ENCODE results near the gene NAE1.
"Not testable (repeated sequence)": the region's sequence is repeated elsewhere in the genome, so short reads cannot be mapped to it uniquely, and the experiment has no call there.

The NAE1 gene

DNA sequence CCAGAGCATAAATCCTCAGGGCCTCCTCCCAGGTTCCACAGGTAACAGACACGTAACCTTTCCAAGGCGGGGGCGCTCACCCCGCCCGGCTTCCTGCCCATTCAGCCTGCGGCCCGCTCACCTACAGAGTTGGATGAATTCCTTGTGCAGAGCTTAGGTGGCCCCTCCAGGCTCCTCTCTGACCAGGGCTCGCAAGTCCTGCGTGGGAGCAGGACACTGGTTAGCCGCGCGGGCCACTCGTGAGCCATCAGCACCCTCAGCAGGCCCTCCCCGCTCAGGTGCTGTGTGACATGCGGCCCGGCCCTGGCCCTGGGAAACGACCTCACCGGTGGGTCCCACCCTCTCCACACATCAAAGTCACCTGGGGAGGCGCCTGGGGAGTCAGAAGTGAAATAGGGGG, 29.9 kb downstream of the NAE1 start:
- no peak for DNase-seq

DNA sequence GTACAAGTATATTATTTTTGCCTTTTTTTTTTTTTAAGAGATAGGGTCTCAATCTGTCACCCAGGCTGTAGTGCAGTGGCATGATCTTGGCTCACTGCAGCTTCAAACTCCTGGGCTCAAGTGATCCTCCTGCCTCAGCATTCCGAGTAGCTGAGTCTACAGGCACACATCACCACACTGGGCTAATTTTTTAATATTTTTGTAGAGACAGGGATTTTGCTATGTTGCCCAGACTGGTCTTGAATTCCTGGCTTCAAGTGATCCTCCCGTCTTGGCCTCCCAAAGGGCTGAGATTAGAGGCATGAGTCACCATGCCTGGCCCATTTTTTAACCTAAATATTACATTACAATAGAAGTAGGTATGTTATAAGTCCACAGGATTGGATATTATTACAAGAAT, 32.6 kb downstream of the NAE1 start:
- no peak for DNase-seq

DNA sequence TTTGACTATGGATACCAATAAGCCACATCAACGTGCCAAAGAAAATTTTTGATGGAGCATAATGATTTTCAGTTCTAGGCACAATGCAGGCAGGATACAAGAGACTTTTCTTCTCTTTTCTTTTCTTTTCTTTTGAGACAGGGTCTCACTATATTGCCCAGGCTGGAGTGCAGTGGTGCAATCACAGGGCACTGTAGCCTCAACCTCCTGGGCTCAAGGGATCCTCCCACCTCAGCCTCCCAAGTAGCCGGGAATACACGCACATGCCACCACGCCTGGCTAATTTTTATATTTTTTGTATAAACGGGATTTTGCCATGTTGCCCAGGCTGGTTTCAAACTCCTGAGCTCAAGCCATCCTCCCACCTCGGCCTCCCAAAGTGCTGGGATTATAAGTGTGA, 36.8 kb downstream of the NAE1 start:
- DNase-seq: not testable (repeated sequence)

DNA sequence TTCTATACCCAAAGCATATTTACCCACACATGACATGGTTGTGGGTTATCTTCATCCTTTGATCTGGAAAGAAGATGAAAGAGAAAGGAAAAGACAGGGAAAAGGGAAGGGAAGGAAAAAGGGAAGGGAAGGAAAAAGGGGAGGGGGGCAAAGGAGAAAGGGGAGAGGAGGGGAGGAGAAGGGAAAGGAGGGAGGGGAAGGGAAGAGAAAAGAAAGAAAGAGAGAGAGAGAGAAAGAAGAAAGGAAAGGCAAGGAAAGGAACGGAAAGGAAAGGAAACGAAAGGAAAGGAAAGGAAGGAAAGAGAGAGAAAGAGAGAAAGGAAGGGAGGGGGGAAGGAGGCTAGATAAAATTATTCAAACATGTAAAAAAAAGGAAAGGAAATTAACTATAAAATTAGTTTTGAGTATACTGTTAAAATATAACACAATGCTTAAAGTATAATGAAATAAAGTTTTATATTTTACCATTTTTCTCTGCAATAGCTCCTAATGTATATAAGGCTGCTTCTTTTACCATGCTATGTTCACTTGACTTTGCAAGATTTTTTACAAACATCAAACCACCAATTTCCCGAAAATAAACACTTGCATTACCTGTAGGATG, 40.5 kb downstream of the NAE1 start:
- no peak for DNase-seq

DNA sequence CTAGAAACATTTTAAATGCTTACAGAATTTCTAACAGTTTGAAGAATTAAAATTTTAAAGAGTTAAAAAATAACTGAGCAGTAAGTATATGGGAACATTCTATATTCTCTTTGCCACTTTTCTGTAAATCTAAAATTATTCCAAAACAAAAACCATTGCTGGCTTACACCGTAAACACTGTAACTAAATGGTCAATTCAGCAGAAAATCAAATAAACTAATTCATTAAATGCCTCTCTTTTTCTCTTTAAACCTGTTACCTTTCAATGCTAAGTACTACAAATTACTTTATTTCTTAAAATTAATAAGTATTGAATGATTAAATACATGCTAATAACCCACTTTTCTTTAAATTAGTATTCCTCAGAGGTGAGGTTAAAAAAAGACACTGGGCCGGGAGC, 43.3 kb downstream of the NAE1 start:
- DNase-seq: no peak

DNA sequence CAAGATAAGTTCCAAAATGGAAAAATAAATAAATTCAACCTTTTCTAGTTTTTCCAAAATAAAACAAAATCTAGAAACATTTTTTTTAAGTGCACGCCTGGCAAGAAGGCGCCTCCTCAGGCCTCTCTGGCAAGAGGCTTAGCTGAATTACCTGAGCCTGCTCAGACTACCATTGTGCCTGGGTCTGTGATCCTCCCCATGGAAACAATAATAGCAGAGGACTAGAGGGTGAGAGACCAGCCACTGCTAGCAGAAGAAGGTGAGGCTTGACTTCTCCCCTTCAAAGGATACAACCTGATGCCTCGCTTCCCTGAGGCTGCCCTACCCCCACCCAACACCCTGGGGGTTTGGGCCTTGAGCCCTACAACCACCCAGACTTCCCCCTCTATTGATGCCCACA, 44.2 kb downstream of the NAE1 start:
- DNase-seq: no peak

DNA sequence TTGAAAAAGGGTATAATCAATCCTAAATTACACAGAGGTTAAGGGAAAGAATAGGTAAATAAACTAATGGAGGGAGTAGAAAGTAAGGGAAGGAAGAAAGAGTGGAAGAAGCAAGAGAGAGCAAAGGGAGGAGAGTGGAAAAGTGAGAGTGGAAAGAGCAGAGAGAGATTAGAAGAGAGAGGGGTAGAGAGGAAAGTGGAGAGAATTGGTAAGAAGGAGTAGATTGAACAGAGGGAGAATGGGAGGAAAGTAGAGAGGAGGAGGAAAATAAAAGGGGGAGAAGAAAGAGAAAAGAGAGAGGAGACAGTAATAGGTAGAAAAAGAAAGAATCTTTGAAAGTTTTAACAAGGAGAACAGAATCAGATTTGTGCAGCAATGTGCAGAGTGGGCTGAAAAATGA, 54.3 kb downstream of the NAE1 start:
- DNase-seq: no peak

DNA sequence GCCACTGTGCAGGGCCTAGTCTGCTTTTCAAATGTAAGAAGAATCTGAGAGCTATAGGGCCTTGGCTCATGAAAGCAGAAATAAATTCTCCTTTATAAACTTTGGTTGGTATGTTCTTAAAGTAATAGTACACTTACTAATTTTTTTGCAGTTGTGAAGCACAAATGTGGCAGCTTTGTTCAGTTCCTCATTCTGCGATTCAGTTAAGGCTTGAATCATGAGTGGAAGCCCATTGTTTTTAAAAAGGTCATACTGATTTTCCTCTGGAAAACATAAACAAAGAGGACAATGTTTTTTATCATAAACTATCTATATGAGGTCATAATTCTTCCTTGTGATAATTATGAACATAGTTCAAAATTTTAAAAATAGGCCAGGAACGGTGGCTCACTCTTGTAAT, 55.8 kb downstream of the NAE1 start:
- DNase-seq: peak; percentile 70

DNA sequence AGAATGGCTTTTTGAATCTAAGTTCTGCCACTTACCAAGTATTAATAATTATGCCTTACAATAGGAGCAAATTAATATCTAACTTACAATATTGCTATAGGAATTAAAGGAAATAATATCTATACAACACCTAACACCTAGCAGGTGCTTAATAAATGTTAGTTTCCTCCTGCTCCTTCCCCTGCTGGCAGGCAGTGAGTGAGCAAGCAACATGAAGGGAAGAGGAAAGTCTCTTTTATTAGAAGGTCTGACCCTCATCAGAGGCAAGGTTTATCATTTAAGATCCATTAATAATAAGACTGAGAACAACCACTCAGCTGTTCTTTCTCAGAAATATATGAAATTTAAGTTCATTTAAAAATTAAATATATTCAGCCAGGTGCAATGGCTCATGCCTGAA, 72.7 kb downstream of the NAE1 start:
- no peak for DNase-seq

DNA sequence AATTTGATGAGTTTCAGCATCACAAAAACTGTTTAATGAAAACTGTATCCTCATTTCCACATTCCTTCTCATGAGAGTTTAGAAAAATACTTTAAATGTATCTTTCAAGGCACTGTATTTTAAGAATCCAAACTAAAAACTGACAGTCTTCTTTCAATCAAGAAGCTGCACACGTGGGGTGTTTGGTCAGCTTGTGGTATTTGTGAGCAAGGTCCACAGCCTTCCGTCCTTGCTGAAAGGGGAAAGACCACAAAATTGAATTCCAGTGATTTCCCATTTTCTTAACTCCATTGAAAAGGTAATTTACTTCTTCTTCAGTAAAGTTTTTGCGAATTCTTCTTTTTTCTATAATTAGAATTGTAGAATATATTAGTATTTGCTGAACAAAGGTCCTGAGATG, 76.0 kb downstream of the NAE1 start:
- DNase-seq: no peak

DNA sequence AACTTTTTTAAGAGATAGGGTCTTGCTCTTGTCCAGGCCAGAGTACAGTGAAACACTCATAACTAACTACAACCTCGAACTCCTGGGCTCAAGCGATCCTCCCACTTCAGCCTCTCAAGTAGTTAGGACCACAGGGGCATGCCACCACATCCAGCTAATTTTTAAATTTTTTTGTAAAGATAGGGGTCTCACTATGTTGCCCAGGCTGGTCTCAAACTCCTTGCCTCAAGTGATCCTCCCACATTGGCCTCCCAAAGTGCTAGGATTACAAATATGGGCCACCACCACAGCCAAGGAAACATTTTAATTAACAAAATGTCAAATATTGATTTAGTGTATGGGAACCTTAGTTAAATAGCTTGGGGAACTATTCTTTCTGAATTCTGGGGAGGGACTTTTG, 76.6 kb downstream of the NAE1 start:
- DNase-seq: no peak

DNA sequence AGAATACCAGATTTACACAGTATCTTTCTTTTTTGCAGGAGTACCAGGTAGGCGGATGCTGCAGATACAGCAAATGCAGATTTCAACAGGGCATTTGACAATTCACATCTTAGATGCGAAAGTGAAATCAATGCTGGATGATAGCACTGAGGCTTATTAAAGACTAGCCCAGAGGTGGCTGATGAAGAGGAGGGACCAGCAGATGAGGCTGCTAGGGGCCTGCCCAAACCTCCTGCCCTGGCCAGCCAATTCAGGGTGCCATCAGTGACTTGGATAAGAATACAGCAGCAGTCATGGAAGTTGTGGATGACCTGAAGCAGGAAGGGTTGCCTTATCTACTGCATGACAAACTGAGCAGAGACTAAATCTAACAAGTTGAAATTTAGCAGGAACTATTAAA, 77.8 kb downstream of the NAE1 start:
- no peak for DNase-seq
